SK-N-SH treated with all-trans-retinoic acid at 6 μM for 48 hours (cell line): Measurements from ENCODE around the gene UNC5B.

Experiments
- ARNTL ChIP-seq: fragments of 450-650 bp; formaldehyde crosslinking; IDR thresholded peaks from 2 replicates; pipeline ENCODE4 v1.5.0; 2020; ENCODE audit warnings: low read depth, mild to moderate bottlenecking, moderate library complexity, borderline replicate concordance
- PATZ1 ChIP-seq: fragments of 250-450 bp; sonication (Bioruptor Pico); IDR thresholded peaks from 2 replicates; pipeline ENCODE4 v1.8.0; 2020; ENCODE audit warnings: mild to moderate bottlenecking, moderate library complexity, borderline replicate concordance
- RARB ChIP-seq: fragments of 250-450 bp; sonication (Bioruptor Pico); IDR thresholded peaks from 2 replicates; pipeline ENCODE4 v1.8.0; 2021; ENCODE audit warnings: mild to moderate bottlenecking, moderate library complexity
- ZNF565 ChIP-seq: fragments of 450-650 bp; formaldehyde crosslinking; conservative IDR thresholded peaks from 2 replicates; pipeline ENCODE4 v1.5.0; 2020; ENCODE audit warnings: low read depth, mild to moderate bottlenecking, moderate library complexity
- ZNF70 ChIP-seq: fragments of 450-650 bp; formaldehyde crosslinking; IDR thresholded peaks from 2 replicates; pipeline ENCODE4 v1.5.0; 2020; ENCODE audit warnings: mild to moderate bottlenecking, moderate library complexity
- TF ChIP-seq, protein P1 (sequence below): fragments of 250-450 bp; sonication (Bioruptor Pico); IDR thresholded peaks from 2 replicates; pipeline ENCODE4 v1.5.1; 2020; ENCODE audit warnings: low read depth, mild to moderate bottlenecking, moderate library complexity

DNA sequence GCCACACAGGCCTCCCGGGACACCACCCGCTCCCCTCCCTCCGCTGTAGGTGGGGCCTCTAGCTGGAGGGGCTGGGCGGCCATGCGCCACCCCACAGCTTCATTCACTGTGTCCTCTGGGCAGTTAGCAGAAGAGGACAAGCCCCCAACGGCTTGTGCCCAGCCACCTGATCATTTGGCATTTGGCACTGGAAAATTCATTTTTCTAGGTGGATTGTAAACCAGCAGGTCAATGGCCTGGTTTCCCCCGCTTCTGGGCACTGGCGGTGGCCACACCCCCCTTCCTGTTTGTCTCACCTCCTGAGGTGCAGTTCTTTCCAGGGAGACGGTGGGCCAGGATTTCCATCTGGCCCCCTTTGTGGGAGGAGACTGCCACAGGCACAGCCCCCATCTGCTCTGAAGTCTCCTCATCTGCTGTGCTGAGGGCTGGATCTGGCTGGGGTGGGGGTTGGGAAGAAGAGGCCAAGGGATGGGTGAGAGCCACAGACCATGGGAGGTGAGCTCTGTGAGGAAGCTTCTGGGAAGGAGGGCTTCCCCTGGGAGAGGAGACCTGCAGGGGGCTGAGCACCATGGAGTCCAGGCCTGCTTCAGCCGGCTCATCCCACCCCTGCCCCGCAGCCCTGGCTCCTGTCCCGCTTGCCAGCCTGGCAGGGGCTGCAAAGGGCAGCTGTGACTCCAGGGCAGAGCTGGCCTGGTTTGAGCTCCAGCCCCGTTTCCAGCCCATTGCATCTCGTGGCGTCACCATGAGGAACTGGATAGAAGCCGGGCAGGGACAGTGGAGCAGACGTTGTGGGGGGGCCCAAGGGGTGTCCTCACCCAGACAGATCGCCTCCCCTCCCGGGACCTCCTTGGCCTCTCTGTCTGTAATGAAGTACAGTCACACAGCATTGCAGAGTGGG lies 66.6 kb downstream of the UNC5B start:
- TF ChIP-seq ARNTL (CRISPR knock-in tag) (no peak), ZNF70 (CRISPR knock-in tag) (no peak), RARB (no peak), ZNF565 (CRISPR knock-in tag) (no peak), PATZ1 (CRISPR knock-in tag) (no peak)
- TF ChIP-seq, protein P1, sequence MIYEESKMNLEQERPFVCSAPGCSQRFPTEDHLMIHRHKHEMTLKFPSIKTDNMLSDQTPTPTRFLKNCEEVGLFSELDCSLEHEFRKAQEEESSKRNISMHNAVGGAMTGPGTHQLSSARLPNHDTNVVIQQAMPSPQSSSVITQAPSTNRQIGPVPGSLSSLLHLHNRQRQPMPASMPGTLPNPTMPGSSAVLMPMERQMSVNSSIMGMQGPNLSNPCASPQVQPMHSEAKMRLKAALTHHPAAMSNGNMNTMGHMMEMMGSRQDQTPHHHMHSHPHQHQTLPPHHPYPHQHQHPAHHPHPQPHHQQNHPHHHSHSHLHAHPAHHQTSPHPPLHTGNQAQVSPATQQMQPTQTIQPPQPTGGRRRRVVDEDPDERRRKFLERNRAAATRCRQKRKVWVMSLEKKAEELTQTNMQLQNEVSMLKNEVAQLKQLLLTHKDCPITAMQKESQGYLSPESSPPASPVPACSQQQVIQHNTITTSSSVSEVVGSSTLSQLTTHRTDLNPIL (CRISPR knock-in tag): no peak
